Right hindlimb (tissue), 1 donor: ENCODE measurements around the gene CYTH2.

Experiments
- DNase-seq: peaks from one replicate; pipeline ENCODE4 v3.0.0-alpha.2; 2018

CYTH2 gene

DNA sequence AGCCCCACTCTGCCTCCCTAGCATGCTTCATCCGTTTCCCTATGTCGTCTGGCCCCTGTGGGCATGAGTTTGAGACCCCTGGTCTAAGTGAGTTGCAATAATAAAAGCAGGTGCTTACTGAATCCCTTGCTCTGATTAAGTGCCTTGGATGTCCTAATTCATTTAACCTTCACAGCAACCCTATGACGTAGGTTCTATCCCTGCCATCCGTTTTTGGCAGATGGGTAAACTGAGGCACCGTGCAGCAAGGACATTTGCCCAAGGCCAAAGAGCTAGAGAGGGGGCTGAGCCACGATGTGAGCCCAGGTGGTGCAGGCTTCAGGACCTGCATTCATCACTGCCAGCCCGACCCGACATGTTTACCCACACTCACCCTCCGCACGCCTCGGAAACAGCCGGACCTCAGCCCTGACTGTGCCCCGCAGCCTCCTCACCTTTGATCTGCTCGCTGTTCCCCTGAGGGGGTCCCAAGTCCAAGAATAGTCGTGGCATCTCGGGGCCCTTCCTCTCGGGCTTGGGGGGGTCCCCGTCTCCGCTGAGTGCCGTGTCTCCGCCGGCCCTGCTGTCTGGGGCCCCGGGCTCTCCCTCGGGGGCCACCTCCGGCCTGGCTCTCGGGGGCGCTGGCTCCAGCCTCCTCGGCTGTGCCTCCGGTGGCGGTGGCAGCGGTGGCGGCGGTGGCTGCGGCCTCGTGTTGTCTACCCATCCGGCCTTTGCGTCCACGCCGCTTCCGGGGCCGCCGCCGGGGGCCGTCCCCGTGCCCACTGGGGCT lies 28.0 kb downstream of the CYTH2 start:
- no peak for DNase-seq

DNA sequence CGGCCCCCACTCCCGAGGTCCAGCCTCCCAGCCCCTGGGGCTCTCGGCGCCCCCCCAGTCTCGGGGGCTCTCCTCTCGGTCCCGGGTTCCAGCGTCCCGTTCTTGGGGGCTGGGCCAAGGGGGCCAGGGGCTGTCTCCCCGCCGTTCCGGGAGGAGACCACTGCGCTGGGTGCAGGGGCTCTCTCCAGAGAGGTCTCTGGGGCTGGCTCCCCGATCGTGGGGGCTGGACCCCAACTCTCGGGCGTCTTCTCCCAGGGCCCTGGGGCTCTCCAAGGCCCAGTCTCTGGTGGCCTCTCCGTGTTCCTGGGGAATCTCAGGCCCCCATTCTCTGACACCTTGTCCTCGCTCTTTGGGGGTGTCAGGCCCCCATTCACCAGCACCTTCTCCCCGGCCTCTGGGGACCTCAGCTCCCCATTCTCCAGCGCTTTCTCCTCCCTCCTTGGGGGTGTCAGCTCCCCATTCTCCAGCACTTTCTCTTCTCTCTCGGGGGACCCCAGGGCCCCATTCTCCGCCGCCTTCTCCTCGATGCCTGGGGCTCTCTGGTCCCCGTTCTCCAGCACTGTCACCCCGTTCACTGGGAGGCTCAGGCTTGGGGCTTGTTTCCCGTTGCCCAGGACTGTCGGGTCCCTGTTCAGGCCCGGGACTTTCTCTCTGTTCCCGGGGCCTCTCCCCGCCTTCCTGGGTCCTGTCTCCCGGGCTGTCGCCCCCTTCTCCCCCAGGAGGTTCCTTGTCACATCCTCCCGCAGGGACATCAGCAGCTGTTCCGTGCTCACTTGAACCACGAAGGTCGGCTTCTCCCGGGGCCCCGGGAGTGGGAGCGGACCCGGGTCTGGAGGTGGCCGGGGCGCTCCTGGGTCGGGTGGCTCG lies 28.8 kb downstream of the CYTH2 start:
- no peak for DNase-seq

DNA sequence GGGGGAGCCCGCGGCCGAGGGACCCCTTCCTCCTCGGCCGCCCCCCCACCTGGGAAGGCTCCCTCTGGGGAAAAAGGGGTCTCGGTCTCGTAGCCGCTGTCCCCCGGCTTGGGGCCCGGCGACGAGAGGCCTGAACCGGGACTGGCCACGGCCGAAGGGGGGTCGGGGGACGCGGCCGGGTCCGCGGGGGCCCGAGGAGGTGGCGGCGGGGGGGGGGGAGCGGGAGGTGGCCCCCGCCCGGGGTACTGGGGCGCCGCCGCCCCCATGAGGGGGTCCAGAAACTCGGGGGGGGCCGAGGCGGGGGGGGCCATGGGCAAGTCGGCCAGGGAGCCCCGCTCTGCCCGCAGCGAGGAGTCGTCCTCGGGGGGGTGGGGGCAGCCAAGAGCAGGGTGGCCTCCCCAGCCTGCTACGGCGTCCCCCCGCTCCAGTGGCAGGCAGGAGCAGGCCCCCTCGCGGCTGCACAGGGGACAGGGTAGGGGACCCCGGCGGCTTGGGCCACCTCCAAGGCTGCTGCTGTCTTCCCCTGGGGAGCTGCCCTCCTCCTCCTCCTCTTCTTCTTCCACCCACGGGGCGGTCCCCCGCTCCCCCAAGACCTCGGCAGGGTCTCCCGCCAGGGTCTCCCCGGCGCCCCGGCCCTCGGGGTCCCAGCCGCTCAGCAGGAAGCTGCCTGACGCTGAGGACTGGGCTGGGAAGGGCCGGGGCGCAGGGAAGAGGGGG lies 29.6 kb downstream of the CYTH2 start:
- DNase-seq: no peak

DNA sequence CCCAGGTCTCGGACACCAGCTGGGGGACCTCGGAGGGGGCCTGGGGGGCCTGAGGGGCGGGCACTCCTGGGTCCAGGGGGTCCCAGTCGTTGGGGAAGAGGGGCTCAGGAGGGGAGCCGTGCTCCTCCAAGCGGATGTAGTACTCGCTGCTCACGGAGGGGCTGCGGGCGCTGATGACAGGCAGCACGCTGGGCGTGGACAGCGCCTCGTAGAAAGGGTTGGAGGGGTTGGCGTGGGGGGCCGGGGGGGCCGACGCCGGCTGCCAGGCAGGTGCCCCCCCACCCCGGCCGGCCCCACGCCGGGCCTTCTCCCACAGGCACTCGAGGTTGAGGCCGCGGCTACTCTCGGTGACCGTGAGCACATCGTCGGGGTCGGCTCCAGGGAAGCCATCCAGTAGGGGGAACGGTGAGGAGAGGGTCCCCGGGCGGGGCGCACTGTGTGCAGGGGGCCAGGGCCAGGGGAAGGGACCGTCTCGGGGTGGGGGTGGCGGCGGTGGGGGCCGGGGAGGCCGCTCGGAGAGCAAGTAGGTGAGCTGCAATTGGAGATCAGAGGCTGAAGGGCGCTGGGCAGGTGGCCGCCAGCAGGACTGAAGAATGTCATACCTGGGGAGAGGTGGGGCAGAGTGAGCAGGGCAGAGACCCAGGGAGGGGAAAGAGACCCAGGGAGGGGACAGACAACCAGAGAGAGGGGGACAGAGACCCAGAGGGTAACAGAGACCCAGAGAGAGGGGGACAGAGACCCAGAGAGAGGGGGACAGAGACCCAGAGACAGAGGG lies 30.3 kb downstream of the CYTH2 start:
- no peak for DNase-seq

DNA sequence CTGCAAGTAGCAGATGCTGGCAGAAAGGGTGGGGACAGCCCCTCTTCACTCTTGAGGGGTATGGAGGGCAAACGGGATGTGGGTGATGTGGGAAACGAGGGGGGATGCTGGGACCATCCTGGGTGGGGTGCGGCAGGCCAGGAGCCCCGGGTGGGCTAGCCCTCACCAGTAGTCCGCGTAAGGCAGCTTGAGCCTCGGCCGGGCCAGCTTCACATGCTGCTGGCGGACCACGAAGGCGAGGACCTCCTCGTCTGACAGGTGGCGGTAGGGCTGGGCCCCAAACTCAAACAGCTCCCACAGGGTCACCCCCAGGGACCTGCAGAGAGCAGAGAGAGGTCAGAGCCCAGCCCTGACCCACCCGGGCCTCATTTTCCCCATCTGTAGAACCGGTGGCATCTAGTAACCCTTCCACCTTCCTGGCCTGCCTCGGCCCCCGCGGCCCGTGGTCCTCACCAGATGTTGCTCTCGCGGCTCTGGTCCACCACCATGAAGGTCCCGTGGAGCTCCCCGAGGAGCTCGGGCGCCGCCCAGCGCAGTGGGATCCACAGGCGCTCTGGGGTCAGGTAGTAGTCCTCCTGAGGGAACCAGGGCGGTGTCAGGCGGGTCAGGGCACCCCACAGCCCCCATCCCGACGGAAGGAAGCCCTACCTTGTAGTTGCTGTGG lies 31.8 kb downstream of the CYTH2 start:
- no peak for DNase-seq

DNA sequence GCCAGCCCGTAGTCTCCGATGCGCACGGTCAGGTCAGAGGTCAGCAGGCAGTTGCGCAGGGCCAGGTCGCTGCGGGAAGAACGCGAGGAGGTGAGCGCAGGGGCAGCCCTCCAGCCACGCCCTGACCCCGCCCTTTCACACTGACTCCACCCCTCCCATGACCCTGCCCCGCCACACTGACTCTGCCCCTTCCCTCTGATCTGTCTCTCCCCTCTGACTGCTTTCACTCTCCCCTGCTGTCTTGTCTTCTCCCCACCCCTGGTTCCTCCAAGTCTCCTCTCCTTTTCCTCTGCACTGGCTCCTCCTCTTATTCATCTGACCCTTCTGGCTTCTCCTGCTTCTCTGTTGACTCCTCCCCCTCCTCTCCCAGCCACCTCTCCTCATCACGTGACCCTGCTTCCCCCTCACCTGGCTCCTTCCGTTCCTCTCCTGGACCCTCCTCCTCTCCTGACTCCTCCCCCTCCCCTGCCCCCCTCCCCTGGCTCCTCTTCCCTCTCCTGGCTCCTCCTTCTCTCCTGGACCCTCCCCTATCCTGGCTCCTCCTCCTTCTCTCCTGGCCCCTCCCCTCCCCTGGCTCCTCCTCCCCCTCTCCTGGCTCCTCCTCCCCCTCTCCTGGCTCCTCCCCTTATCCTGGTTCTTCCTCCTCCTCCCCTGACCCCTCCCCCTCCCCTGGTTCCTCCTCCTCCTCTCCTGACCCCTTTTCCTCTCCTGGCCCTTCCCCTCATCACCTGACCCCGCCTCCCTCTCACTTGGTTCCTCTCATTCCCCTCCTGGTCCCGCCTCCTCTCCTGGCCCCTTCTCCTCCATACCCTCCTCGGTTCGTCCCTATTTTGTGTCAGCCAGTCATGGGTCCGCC lies 32.6 kb downstream of the CYTH2 start:
- no peak for DNase-seq

DNA sequence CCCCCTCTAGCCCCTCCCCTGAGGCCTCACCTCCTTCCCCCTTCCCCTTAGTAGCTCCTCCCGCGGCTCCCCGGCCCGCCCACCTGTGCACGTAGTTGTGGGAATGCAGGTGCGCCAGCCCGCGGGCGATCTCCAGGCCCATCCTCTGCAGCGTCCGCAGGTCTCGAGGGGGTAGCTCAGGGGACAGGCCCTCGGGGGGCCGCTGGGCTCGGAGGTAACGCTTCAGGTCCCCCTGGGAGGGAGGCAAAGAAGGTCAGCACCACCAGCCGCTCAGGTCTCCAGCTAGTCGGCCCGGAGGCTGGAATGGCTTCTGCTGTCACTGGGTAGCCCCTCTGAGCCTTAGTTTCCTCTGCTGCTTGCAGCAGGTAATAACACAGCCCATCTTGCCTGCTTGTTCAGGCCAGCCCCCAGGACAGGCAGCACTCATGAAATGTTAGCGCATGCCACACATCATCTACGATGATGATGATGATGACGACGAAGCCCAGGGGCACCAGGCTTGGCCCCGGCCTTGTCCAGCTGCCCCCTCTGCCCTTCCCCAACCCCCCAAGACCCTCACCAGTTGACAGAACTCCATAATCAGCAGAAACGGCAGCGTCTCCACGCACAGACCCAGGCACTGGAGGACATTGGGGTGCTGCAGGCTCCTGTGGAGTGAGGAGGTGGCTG lies 33.3 kb downstream of the CYTH2 start:
- no peak for DNase-seq

DNA sequence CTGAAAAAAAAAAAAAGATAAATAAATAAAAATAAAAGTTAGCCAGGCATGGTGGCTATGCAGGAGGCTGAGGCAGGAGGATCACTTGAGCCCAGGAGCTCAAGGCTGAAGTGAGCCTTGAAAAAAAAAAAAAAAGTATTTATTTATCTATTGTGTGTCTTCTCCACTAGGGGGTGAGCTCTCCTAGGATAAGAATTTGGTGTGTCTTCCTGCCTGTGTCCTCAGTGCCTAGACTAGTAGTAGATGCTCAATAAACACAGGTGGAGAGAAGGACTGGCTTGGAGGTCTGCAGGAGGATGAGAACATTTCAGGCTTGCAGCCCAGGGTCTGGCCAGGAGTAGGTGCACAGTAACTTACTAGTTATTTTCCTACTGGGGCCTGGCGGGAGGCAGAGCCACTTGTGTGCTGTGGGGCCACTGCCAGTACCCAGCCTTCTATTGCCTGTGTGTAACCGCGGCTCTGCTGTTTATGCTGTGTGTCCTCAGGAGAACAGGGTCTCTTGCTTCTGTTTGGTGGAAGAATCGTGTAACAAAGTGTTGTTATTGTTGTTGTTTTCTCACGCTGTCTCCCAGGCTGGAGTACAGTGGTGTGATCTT lies 37.1 kb downstream of the CYTH2 start:
- DNase-seq: no peak

DNA sequence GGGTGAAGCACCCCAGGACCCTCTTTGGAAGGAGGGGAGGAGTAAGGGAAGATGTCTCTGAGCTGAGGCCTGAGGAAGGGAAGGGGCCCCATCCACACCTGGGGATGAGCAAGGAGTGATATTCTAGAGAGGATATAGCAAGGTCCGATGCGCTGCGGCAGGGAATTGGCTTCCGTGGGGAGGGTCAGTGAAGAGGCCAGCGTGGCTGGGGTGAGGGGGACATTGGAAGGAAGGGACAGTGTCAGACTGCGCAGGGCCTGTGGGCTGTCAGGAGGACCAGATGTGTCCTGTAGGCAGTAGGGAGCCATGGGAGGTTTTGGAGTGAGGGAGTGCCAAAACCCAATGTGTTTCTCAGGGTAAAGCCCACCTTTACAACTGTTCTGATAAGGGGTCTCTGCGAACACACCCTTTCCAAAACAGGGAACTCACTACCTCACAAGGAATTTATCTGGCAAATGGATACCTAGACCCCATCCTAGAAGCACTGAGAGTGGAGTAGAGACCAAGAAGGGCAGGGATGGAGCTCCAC lies 38.8 kb downstream of the CYTH2 start:
- DNase-seq: no peak

DNA sequence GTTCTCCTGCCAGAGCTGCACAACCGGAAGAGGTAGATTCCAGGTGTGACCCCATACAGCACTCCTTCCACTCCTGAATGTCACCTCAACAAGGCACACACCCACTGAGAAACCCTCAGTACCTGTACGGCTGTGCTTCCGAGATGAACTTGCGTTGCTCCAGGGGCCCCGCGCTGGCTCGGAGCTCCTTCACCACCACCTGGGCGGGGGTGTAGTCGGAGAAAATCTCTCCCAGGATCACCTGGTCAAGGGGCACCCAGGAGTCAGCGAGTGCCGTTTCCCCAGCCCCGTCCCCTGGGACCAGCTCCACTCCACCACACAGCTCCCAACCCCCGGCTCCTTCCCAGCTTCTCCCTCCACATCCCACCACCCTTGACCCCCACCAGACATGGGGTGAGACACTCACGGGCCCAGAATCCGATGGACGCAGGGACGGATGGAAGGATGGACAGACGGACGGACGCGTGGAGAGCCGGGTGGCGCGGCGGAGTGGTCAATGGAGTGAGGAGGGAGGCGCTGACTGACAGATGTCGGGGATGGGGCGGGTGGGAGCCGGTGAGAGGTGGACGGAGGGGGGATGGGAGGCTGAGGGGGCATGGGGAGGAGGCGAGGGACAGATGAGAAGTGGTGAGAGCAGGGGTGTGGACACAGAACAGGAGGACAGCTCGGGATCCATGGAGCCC lies 39.7 kb downstream of the CYTH2 start:
- DNase-seq: no peak

DNA sequence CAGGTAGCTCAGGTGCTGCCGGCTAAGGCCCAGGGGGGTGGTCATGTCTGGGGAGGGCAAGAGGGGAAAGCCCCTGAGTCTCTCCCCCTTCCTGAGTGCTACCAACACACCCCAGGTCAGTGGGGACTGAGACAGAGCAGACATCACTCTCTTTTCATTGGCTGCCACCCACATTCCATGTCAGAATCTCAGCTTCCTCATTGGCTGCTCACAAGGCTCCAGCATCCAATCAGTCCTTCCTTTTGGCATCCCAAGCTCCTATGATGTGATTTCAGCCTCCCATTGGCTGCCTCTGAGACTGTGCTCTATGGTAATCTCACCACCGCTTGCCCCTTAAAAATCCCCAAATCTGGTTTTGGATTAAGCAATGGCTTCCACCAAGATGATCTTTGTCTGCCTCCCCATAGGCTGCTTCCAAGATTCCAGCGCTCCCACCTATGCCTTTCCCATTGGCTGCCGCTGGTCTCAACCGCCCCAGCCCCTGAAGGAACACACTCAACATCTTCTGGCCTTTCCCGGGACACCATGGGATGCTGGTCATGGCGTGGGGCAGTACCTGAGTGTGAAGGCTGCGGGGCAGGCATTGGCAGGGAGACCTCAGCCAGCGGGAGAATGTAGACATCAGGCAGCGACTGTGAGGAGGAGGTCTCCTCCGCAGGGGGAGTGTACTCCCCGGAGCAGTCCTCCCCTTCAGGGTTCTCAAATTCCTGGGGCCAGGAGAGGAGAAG lies 40.5 kb downstream of the CYTH2 start:
- DNase-seq: no peak

DNA sequence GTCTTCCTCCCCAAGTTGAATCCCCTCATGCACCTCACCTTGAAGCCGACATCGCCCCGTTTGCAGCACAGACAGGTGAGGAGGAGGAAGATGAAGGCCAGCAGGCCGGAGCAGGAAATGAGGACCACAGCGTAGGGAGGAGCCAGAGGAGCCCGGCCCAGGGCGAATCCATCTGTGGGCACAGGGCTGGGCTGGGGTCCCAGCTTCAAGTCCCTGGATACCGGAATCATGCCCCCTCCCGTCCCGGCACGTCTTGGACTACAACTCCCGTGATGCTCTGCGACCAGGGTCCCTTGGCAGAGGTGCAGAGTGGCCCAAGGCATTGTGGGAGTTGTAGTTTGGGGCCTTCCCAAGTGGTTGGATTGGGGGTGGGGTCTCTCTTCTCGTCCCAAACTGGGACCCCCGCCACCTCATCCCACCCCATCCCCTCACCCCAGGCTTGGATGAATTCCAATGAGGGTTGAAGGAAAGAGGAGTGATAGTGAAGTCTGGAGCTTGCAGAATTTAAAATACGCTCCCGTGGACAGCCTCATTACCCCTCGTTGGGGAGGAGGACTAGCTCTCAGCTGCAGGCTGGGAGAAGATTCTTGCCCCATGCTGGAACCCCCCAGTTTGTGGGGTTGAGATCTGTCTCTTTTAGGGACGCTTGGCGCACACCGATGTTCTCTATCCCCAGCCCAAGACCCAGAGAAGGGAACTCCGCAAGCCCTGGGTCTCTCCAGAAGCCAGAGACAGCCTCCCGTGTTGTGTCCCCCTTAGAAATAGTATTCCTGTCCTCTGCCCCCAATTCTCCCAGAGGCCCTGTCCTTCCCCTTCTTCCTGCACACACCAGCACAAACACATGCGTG lies 41.5 kb downstream of the CYTH2 start:
- peak; percentile 76 for DNase-seq

DNA sequence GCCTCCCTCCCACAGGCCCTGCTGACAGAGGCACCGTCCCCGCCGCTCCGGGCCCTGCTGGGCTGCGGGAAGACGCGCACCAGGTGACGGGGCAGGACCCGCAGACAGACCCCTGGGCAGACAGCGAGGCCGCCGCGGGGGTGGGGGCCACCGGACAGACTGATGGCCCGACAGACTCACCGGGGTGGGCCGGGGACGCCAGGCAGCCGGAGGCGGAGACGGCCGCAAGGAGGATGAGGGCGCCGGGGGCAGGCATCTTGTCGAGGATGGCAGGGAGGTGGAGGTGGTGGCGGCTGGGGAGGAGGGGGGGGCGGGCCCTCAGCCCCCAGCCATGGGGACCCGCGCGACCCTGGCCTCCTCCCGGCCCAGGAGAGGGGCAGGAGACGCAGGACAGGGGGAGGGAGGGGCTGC lies 42.2 kb downstream of the CYTH2 start:
- no peak for DNase-seq

DNA sequence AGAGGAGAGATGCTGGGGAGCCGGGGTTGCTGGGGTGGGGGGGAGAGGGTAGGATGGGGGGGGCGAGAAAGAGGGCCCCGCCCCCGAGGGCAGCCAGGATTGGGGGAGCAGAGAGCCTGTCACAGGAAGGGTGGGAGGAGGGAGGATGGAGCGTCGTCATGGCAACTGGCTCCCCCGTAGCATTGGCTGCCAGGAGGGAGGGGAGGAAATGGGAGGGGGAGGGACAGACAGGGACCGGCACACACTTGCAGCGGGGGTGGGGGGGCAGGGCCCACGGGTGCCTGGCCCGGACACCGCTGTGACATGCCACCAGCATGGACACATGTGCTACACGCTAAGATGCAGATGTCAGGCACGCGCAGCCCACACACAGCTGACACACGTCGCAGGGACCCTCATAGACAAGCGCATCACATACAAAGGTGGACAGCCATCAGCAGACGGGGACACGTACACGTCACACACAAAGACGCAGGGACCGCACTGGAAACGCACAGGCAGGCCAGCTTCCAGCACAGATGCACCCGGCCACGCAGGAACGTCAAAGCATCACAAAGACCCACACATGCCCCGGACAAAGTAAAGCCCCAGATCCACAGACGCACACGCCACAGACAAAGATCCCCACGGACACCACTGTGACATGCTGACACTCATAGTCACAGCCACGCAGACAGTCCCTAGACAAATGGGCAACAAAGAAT lies 42.8 kb downstream of the CYTH2 start, which contains the start of gene LMTK3:
TSS of gene LMTK3 (minus strand) at position 36 of the 704 bp plus-strand sequence. CDS start 259 bp downstream, outside the sequence.
- DNase-seq: no peak

DNA sequence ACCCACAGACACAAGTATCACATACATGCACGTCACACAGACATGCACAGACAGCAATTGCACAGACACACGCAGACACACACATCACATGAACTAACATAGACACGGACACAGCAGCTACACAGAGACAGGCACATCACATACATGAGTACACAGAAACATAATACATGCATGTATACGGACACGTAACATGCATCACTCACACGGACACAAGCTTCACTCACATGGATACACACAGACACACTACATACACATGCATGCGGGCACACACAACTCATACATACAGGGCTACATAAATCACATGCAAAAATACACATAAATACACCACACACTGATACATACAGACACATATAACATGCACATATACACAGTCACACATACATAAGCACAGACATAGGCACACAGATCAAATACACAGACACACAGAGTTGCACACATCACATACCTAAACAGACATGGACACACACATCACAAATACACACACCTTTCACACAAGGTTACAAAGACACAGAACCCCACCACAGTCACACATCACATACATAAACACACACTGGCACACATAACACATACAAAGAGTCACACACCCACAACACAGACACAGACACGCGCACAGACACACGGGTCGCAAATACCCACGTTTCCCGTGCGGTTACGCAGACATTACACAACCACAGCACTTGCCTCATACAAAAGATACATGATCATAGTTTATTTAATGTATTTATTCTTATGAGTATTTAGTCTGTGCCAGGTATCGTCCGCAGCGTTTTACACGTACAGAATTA lies 43.5 kb downstream of the CYTH2 start:
- no peak for DNase-seq
